ENCODE data around the gene SCO2. TPM values are rescaled to one million over a fixed set of nuclear protein-coding genes. Genes with fewer than 3 reads are reported as not detected.
"Not testable (repeated sequence)": the region's sequence is repeated elsewhere in the genome, so short reads cannot be mapped to it uniquely, and the experiment has no call there.

SCO2 gene
- polyA plus RNA-seq, 3 donors: 39.5 to 101 (median 69.6) TPM

DNA sequence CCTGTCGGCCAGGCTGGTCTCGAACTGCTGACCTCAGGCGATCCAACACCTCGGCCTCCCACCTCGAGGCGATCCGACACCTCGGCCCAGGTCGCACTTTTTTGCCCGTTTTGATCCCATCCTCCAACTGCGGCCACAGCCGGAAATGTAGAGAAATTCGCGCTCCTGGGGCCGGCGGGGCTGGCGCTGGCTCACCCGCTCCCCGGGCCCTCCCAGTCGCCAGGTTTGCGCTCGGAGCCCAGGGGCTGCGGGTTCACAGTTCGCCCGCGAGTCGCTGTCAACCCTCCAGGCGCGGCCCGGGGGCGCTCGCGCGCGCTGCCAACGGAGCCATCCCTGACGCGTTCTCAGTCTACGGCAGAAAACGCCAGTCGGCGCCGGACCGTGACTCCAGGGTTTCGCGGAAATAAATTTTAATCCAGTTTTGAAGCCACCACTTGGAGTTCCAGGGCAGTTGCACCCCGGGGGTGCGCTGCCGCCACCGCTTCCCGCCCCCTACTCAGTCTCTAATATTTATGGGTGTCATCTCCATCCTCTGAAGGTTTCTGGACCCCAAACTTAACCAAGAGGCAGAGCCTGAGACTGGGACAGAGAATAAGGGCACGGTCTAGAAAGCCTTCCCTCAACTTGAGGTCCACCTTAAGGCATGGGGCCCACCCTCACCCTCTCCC, 18.8 kb upstream of the SCO2 start:
- peaks cover 0 to 3% (median 0%) of the 10 kb centered on the region in 7 donors for H3K9me3 Mint-ChIP-seq
- H3K4me3 Mint-ChIP-seq: peak overlapping the region; percentile 72 to 79
- peak; percentile 86 to 89 (median 86) for DNase-seq
- Histone ChIP-seq H3K36me3 (replicated peaks in 1 of 2; ENCODE audit: control insufficient read depth in 1 of 2, insufficient read depth in 2 of 2, low read length in 2 of 2) (no peaks in the 10 kb centered on the region), H3K79me2 (ENCODE audit: insufficient read depth, low read length) (peaks cover 13% of the 10 kb centered on the region), H3K4me1 (ENCODE audit: control insufficient read depth in 1 of 2, insufficient read depth in 2 of 2, low read length in 2 of 2) (peaks cover 78 to 96% of the 10 kb centered on the region in 2 donors), H3K4me2 (replicated peaks; ENCODE audit: extremely low read depth, low read length, poor library complexity, severe bottlenecking) (peak overlapping the region; percentile 81), H3K27ac (ENCODE audit: low read depth in 1 of 2, low read length in 2 of 2) (peak overlapping the region; percentile 99 to 100), H4K20me1 (ENCODE audit: insufficient read depth, low read length) (no peaks in the 10 kb centered on the region), H3K9me3 (replicated peaks in 1 of 2; ENCODE audit: control insufficient read depth in 1 of 2, insufficient read depth in 1 of 2, low read length in 2 of 2) (no peaks in the 10 kb centered on the region), H3K27me3 (ENCODE audit: control insufficient read depth in 2 of 2, insufficient read depth in 2 of 2, low read length in 2 of 2) (no peaks in the 10 kb centered on the region), H3K4me3 (replicated peaks in 1 of 3; ENCODE audit: low read depth in 2 of 3, low read length in 3 of 3) (peak overlapping the region; percentile 18 to 73 (median 34)), H3K9ac (ENCODE audit: insufficient read depth, low read length, poor library complexity, severe bottlenecking) (peak overlapping the region; percentile 73), H2AFZ (ENCODE audit: insufficient read depth, low read depth, low read length, poor library complexity, severe bottlenecking) (peak overlapping the region; percentile 61)
- 3% methylated on average over 46 of the region's 52 CpGs for WGBS (ENCODE audit: insufficient coverage)
- peak; percentile 76 for TF ChIP-seq CTCF (IDR thresholded peaks at IDR 0.05)
- intact Hi-C loops (cut with micrococcal nuclease): loop anchor here (2.0 kb wide), 2 partner anchors 17 to 19 kb away; partner anchors contain the start of gene SYCE3 (in 1 of the 2)
- H3K27me3 Mint-ChIP-seq (ENCODE audit: low read depth in 3 of 3): peaks cover 1 to 20% (median 3%) of the 10 kb centered on the region in 3 donors
- peaks cover 2 to 5% of the 10 kb centered on the region in 2 donors for H3K36me3 Mint-ChIP-seq
- H3K4me1 Mint-ChIP-seq: peaks cover 66% of the 10 kb centered on the region
- H3K27ac Mint-ChIP-seq: peak overlapping the region; percentile 97 to 100 (median 99)

DNA sequence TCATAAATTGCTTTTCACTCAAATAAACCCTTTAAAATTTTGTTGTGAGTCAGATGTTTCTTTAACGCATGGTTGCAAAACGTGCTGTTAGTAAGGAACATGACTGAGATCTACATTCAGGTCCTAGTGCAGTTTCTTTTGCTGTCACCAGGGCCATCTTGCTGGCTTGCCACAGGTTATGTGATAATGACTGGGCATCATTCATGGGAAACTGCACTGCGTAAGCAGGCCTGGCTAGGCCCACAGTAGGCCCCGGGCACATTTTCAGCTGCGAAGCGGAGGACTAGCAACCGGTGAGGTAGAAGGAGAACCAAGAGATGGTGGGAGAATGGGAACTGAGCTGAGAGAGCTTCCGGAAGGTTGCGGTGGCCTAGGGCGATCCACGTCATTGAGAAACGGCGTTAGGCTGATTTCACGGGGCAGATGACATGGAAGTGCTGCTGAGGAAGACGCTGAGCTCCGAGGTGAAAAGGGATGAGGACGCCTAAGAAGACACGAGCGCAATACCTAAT, 17.1 kb upstream of the SCO2 start:
- Histone ChIP-seq H3K4me1 (ENCODE audit: control insufficient read depth in 1 of 2, insufficient read depth in 2 of 2, low read length in 2 of 2) (peaks cover 87 to 96% of the 10 kb centered on the region in 2 donors), H3K27ac (ENCODE audit: low read depth in 1 of 2, low read length in 2 of 2) (peak overlapping the region; percentile 99 to 100), H3K4me3 (replicated peaks in 1 of 3; ENCODE audit: low read depth in 2 of 3, low read length in 3 of 3) (peak overlapping the region in 2 of 3 experiments; percentile 28 to 62), H3K27me3 (ENCODE audit: control insufficient read depth in 2 of 2, insufficient read depth in 2 of 2, low read length in 2 of 2) (no peaks in the 10 kb centered on the region), H3K9me3 (replicated peaks in 1 of 2; ENCODE audit: control insufficient read depth in 1 of 2, insufficient read depth in 1 of 2, low read length in 2 of 2) (no peaks in the 10 kb centered on the region), H2AFZ (ENCODE audit: insufficient read depth, low read depth, low read length, poor library complexity, severe bottlenecking) (no peak overlapping the region), H4K20me1 (ENCODE audit: insufficient read depth, low read length) (no peaks in the 10 kb centered on the region), H3K79me2 (ENCODE audit: insufficient read depth, low read length) (peaks cover 9% of the 10 kb centered on the region), H3K4me2 (replicated peaks; ENCODE audit: extremely low read depth, low read length, poor library complexity, severe bottlenecking) (peak overlapping the region; percentile 52), H3K36me3 (replicated peaks in 1 of 2; ENCODE audit: control insufficient read depth in 1 of 2, insufficient read depth in 2 of 2, low read length in 2 of 2) (no peaks in the 10 kb centered on the region), H3K9ac (ENCODE audit: insufficient read depth, low read length, poor library complexity, severe bottlenecking) (peak overlapping the region; percentile 92)
- peak; percentile 96 to 98 (median 98) for DNase-seq
- intact Hi-C loops (cut with micrococcal nuclease): loop anchor here (1.0 kb wide), 2 partner anchors 12 to 13 kb away; partner anchors contain the start of gene TYMP (in 1 of the 2)
- H3K9me3 Mint-ChIP-seq: peaks cover 0 to 2% (median 0%) of the 10 kb centered on the region in 7 donors
- H3K27me3 Mint-ChIP-seq (ENCODE audit: low read depth in 3 of 3): peaks cover 0 to 10% (median 3%) of the 10 kb centered on the region in 3 donors
- peaks cover 74% of the 10 kb centered on the region for H3K4me1 Mint-ChIP-seq
- H3K4me3 Mint-ChIP-seq: peak overlapping the region; percentile 80 to 82
- H3K27ac Mint-ChIP-seq: peak overlapping the region; percentile 97 to 100 (median 99)
- 4% methylated on average over 14 of the region's 19 CpGs for WGBS (ENCODE audit: insufficient coverage)
- H3K36me3 Mint-ChIP-seq: peaks cover 7 to 9% of the 10 kb centered on the region in 2 donors
- TF ChIP-seq CTCF (IDR thresholded peaks at IDR 0.05): peak; percentile 23

- H3K9me3 Mint-ChIP-seq; H3K9me3 ChIP-seq (replicated peaks in 1 of 2; ENCODE audit: control insufficient read depth in 1 of 2, insufficient read depth in 1 of 2, low read length in 2 of 2); H2AFZ ChIP-seq (ENCODE audit: insufficient read depth, low read depth, low read length, poor library complexity, severe bottlenecking); H3K36me3 Mint-ChIP-seq; H4K20me1 ChIP-seq (ENCODE audit: insufficient read depth, low read length); H3K27me3 ChIP-seq (ENCODE audit: control insufficient read depth in 2 of 2, insufficient read depth in 2 of 2, low read length in 2 of 2); H3K27me3 Mint-ChIP-seq (ENCODE audit: low read depth in 3 of 3); H3K36me3 ChIP-seq (replicated peaks in 1 of 2; ENCODE audit: control insufficient read depth in 1 of 2, insufficient read depth in 2 of 2, low read length in 2 of 2): not testable (repeated sequence)
- Histone ChIP-seq H3K4me2 (replicated peaks; ENCODE audit: extremely low read depth, low read length, poor library complexity, severe bottlenecking) (peak overlapping the region; percentile 52), H3K79me2 (ENCODE audit: insufficient read depth, low read length) (peaks cover 16% of the 10 kb centered on the region), H3K27ac (ENCODE audit: low read depth in 1 of 2, low read length in 2 of 2) (peak overlapping the region; percentile 99 to 100), H3K9ac (ENCODE audit: insufficient read depth, low read length, poor library complexity, severe bottlenecking) (peak overlapping the region; percentile 92), H3K4me1 (ENCODE audit: control insufficient read depth in 1 of 2, insufficient read depth in 2 of 2, low read length in 2 of 2) (peaks cover 95 to 96% of the 10 kb centered on the region in 2 donors), H3K4me3 (replicated peaks in 1 of 3; ENCODE audit: low read depth in 2 of 3, low read length in 3 of 3) (peak overlapping the region; percentile 26 to 62 (median 28))
- Mint-ChIP-seq H3K27ac (peak overlapping the region; percentile 97 to 100 (median 99)), H3K4me3 (peak overlapping the region; percentile 80 to 82), H3K4me1 (peaks cover 80% of the 10 kb centered on the region)
- WGBS (ENCODE audit: insufficient coverage): 40% methylated on average over 1 of the region's 5 CpGs
- intact Hi-C loops (cut with micrococcal nuclease): loop anchor here (1.0 kb wide), 2 partner anchors 11 to 12 kb away; partner anchors contain the start of gene TYMP (in 1 of the 2)
- DNase-seq: peak; percentile 93 to 97 (median 96)
Observed at GRCh38 chr22:50541667-50542026, 16.2 kb upstream of the SCO2 start.
